ENCODE measurements around the gene MRPS2. TPM values are rescaled to one million over a fixed set of nuclear protein-coding genes. Genes with fewer than 3 reads are reported as not detected.

Gene MRPS2
- total RNA-seq, 1 experiment from 2014 or later: 65.5 TPM

- H3K27me3 Mint-ChIP-seq (ENCODE audit: insufficient read depth, unreplicated experiment): peaks cover 20% of the 10 kb centered on the region
- no peak overlapping the region for H3K4me3 Mint-ChIP-seq (ENCODE audit: unreplicated experiment)
- H3K36me3 ChIP-seq (ENCODE audit: control insufficient read depth, insufficient read depth, low read length): no peaks in the 10 kb centered on the region
- no TSS peak for BruUV-seq (replicated peaks)
- H3K4me1 ChIP-seq: no peaks in the 10 kb centered on the region
- H3K4me1 Mint-ChIP-seq (ENCODE audit: low read depth, unreplicated experiment): no peaks in the 10 kb centered on the region
- ChIA-PET POLR2A (no interaction called here), CTCF (no interaction called here)
- no peaks in the 10 kb centered on the region; the same call in 1 of the 2 replicates for H3K9me3 ChIP-seq
- TF ChIP-seq CTCF (IDR thresholded peaks at IDR 0.05; ENCODE audit: insufficient read depth in 1 of 2, low read depth in 1 of 2, low read length in 1 of 2, severe bottlenecking in 1 of 2, unreplicated experiment in 1 of 2): no peak
- H3K9me3 Mint-ChIP-seq (ENCODE audit: unreplicated experiment): no peaks in the 10 kb centered on the region
- intact Hi-C loops (cut with micrococcal nuclease; ENCODE audit: unreplicated experiment): no loop called here
- no peak overlapping the region for H3K4me3 ChIP-seq (ENCODE audit: low read depth, low read length)
- H3K27ac Mint-ChIP-seq (ENCODE audit: unreplicated experiment): no peak overlapping the region
- H3K27me3 ChIP-seq (replicated peaks; ENCODE audit: control insufficient read depth, insufficient read depth, low read length): no peaks in the 10 kb centered on the region
- H3K36me3 Mint-ChIP-seq (ENCODE audit: insufficient read depth, unreplicated experiment): no peaks in the 10 kb centered on the region
- DNase-seq: no peak
Measured at GRCh38 chr9:135514342-135515082, 14.0 kb downstream of the MRPS2 start.

GRCh38 chr9:135515083-135515951, 14.8 kb downstream of the MRPS2 start:
- no peaks in the 10 kb centered on the region for H3K4me1 ChIP-seq
- BruUV-seq (replicated peaks): no TSS peak
- H3K36me3 ChIP-seq (ENCODE audit: control insufficient read depth, insufficient read depth, low read length): no peaks in the 10 kb centered on the region
- H3K27ac Mint-ChIP-seq (ENCODE audit: unreplicated experiment): no peak overlapping the region
- no peak overlapping the region for H3K4me3 Mint-ChIP-seq (ENCODE audit: unreplicated experiment)
- no peaks in the 10 kb centered on the region for H3K9me3 ChIP-seq
- no peaks in the 10 kb centered on the region for H3K27me3 ChIP-seq (replicated peaks; ENCODE audit: control insufficient read depth, insufficient read depth, low read length)
- no peak for DNase-seq
- ChIA-PET CTCF (no interaction called here), POLR2A (no interaction called here)
- H3K36me3 Mint-ChIP-seq (ENCODE audit: insufficient read depth, unreplicated experiment): no peaks in the 10 kb centered on the region
- H3K9me3 Mint-ChIP-seq (ENCODE audit: unreplicated experiment): no peaks in the 10 kb centered on the region
- H3K27me3 Mint-ChIP-seq (ENCODE audit: insufficient read depth, unreplicated experiment): peaks cover 23% of the 10 kb centered on the region
- TF ChIP-seq CTCF (IDR thresholded peaks at IDR 0.05; ENCODE audit: insufficient read depth in 1 of 2, low read depth in 1 of 2, low read length in 1 of 2, severe bottlenecking in 1 of 2, unreplicated experiment in 1 of 2): no peak
- H3K4me3 ChIP-seq (ENCODE audit: low read depth, low read length): no peak overlapping the region
- H3K4me1 Mint-ChIP-seq (ENCODE audit: low read depth, unreplicated experiment): no peaks in the 10 kb centered on the region
- intact Hi-C loops (cut with micrococcal nuclease; ENCODE audit: unreplicated experiment): no loop called here

GRCh38 chr9:135516132-135516860, 15.8 kb downstream of the MRPS2 start:
- BruUV-seq (replicated peaks): no TSS peak
- no peaks in the 10 kb centered on the region for H3K9me3 ChIP-seq
- H3K36me3 Mint-ChIP-seq (ENCODE audit: insufficient read depth, unreplicated experiment): no peaks in the 10 kb centered on the region
- no peak overlapping the region for H3K27ac Mint-ChIP-seq (ENCODE audit: unreplicated experiment)
- intact Hi-C loops (cut with micrococcal nuclease; ENCODE audit: unreplicated experiment): no loop called here
- no peak overlapping the region for H3K4me3 Mint-ChIP-seq (ENCODE audit: unreplicated experiment)
- H3K4me1 ChIP-seq: no peaks in the 10 kb centered on the region
- POLR2A ChIA-PET: no interaction called here
- CTCF ChIA-PET: no interaction called here
- no peaks in the 10 kb centered on the region for H3K27me3 ChIP-seq (replicated peaks; ENCODE audit: control insufficient read depth, insufficient read depth, low read length)
- peaks cover 21% of the 10 kb centered on the region for H3K27me3 Mint-ChIP-seq (ENCODE audit: insufficient read depth, unreplicated experiment)
- no peak overlapping the region for H3K4me3 ChIP-seq (ENCODE audit: low read depth, low read length)
- no peaks in the 10 kb centered on the region for H3K4me1 Mint-ChIP-seq (ENCODE audit: low read depth, unreplicated experiment)
- no peak for DNase-seq
- H3K36me3 ChIP-seq (ENCODE audit: control insufficient read depth, insufficient read depth, low read length): no peaks in the 10 kb centered on the region
- TF ChIP-seq CTCF (IDR thresholded peaks at IDR 0.05; ENCODE audit: insufficient read depth in 1 of 2, low read depth in 1 of 2, low read length in 1 of 2, severe bottlenecking in 1 of 2, unreplicated experiment in 1 of 2): no peak
- no peaks in the 10 kb centered on the region for H3K9me3 Mint-ChIP-seq (ENCODE audit: unreplicated experiment)

Measured in Caco-2 (cell line).